Measurements from ENCODE around the gene PGAP3.

PGAP3 gene, protein sequence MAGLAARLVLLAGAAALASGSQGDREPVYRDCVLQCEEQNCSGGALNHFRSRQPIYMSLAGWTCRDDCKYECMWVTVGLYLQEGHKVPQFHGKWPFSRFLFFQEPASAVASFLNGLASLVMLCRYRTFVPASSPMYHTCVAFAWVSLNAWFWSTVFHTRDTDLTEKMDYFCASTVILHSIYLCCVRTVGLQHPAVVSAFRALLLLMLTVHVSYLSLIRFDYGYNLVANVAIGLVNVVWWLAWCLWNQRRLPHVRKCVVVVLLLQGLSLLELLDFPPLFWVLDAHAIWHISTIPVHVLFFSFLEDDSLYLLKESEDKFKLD

DNA sequence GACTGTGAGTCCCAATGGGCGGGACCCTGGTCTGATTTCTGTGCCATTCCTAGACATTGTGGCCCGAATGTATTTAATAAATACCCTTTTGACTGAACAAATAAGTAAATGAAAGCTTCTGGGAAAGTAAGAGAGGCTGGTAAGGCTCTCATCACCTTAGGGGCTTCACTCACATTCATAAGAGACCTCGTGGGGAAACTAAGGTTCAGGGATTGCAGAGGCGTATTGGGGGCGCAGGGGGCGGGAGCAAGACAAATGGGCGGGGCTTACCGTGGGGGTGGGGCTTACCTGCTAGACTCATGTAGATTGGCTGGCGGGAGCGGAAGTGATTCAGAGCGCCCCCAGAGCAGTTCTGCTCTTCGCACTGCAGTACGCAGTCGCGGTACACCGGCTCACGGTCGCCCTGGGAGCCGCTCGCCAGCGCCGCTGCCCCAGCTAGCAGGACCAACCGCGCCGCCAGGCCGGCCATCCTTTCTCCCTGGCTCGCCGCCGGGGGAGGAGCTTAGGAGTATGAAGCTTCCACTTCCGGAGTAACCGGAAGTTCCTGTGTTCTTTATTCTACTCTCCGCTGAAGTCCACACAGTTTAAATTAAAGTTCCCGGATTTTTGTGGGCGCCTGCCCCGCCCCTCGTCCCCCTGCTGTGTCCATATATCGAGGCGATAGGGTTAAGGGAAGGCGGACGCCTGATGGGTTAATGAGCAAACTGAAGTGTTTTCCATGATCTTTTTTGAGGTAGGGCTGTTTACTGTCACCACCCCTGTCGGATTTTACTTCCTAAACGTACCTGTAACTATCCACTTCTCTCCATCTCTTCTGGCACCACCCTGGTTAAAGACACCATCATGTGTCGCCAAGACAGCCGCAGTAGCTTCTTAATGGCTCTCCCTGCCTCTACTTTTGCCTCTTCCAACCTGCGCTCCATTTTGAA, at the start of gene PGAP3:
PGAP3 (minus strand) TSS at position 512 of the 929 bp plus-strand sequence; CDS start at position 469, 43 bp downstream.
- H3K9ac ChIP-seq (ENCODE audit: low read length): peak within 1 kb of the TSS; percentile 92
- peak within 1 kb of the TSS; percentile 99 for H3K27ac ChIP-seq (ENCODE audit: low read depth, low read length)
- peak within 1 kb of the TSS; percentile 90 for H3K4me3 ChIP-seq (ENCODE audit: low read depth, low read length)
- H3K36me3 ChIP-seq (ENCODE audit: control insufficient read depth, insufficient read depth, low read length): peaks cover 9% of the 10 kb centered on the region; the same call in 1 of the 2 replicates
- no peaks in the 10 kb centered on the region for H3K27me3 ChIP-seq (ENCODE audit: control insufficient read depth, insufficient read depth, low read length)
- peaks cover 24% of the 10 kb centered on the region for H3K4me1 ChIP-seq (ENCODE audit: control insufficient read depth, insufficient read depth, low read length)
- H3K9me3 ChIP-seq (ENCODE audit: control insufficient read depth, insufficient read depth, low read depth, low read length): no peaks in the 10 kb centered on the region

GRCh38 chr17:39737206-39737759, 49.4 kb upstream of the PGAP3 start:
- Histone ChIP-seq H3K4me3 (ENCODE audit: low read depth, low read length) (peak overlapping the region; percentile 89), H3K9ac (ENCODE audit: low read length) (peak overlapping the region; percentile 78), H3K4me1 (ENCODE audit: control insufficient read depth, insufficient read depth, low read length) (peaks cover 33% of the 10 kb centered on the region), H3K27ac (ENCODE audit: low read depth, low read length) (no peak overlapping the region), H3K9me3 (ENCODE audit: control insufficient read depth, insufficient read depth, low read depth, low read length) (no peaks in the 10 kb centered on the region), H3K27me3 (ENCODE audit: control insufficient read depth, insufficient read depth, low read length) (peaks cover 12% of the 10 kb centered on the region; the same call in 1 of the 2 replicates), H3K36me3 (ENCODE audit: control insufficient read depth, insufficient read depth, low read length) (no peaks in the 10 kb centered on the region)

GRCh38 chr17:39736319-39737165, 48.7 kb upstream of the PGAP3 start:
- no peak overlapping the region for H3K9ac ChIP-seq (ENCODE audit: low read length)
- no peak overlapping the region for H3K27ac ChIP-seq (ENCODE audit: low read depth, low read length)
- H3K4me1 ChIP-seq (ENCODE audit: control insufficient read depth, insufficient read depth, low read length): peaks cover 31% of the 10 kb centered on the region

DNA sequence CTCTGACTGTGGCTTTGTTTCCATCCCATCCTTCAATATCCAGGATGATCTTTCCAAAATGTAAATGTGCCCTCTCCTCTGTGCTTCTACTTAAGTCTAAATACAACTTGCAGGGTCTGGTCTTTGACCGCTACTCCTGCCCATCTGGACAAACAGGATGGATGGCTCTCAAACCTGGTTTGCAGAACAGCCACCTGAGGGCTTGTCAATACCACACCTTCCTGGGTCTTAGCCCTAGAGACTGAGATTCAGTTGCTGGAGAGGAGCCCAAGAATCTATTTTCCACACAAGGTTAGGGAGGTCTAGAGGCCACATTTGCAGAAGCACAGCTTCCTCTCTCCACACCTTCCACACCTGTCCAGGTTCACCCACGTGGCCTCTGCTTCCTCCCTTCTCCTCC, 48.0 kb upstream of the PGAP3 start:
- Histone ChIP-seq H3K9ac (ENCODE audit: low read length) (no peak overlapping the region), H3K27me3 (ENCODE audit: control insufficient read depth, insufficient read depth, low read length) (peaks cover 12% of the 10 kb centered on the region; the same call in 1 of the 2 replicates), H3K36me3 (ENCODE audit: control insufficient read depth, insufficient read depth, low read length) (no peaks in the 10 kb centered on the region), H3K9me3 (ENCODE audit: control insufficient read depth, insufficient read depth, low read depth, low read length) (no peaks in the 10 kb centered on the region), H3K27ac (ENCODE audit: low read depth, low read length) (no peak overlapping the region), H3K4me3 (ENCODE audit: low read depth, low read length) (no peak overlapping the region), H3K4me1 (ENCODE audit: control insufficient read depth, insufficient read depth, low read length) (peaks cover 25% of the 10 kb centered on the region)

More at GRCh38 chr17:39736319-39737165, 48.7 kb upstream of the PGAP3 start:
- H3K36me3 ChIP-seq (ENCODE audit: control insufficient read depth, insufficient read depth, low read length): no peaks in the 10 kb centered on the region
- no peaks in the 10 kb centered on the region for H3K9me3 ChIP-seq (ENCODE audit: control insufficient read depth, insufficient read depth, low read depth, low read length)
- H3K4me3 ChIP-seq (ENCODE audit: low read depth, low read length): no peak overlapping the region
- peaks cover 12% of the 10 kb centered on the region; the same call in 1 of the 2 replicates for H3K27me3 ChIP-seq (ENCODE audit: control insufficient read depth, insufficient read depth, low read length)

DNA sequence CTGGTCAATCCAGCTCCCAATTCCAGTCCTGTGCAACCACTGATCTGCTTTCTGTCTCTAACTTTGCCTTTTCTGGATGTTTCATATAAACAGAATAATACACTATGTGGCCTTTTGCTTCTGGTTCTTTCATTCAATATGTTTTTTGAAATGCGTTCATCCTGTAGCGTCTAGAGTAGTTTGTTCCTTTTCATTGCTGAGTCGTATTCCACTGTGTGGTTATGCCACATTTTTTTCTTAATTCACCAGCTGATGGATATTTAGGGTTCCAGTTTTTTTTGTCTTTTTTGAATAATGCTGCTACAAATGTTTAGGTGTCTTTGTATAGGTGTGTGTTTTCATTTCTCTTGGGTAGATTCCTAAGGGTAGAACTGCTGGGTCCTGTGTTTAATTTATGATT, 44.7 kb upstream of the PGAP3 start:
- no peak overlapping the region for H3K9ac ChIP-seq (ENCODE audit: low read length)
- peaks cover 20% of the 10 kb centered on the region for H3K4me1 ChIP-seq (ENCODE audit: control insufficient read depth, insufficient read depth, low read length)
- H3K4me3 ChIP-seq (ENCODE audit: low read depth, low read length): no peak overlapping the region
- H3K27ac ChIP-seq (ENCODE audit: low read depth, low read length): no peak overlapping the region
- H3K27me3 ChIP-seq (ENCODE audit: control insufficient read depth, insufficient read depth, low read length): peaks cover 3% of the 10 kb centered on the region; the same call in 1 of the 2 replicates
- H3K36me3 ChIP-seq (ENCODE audit: control insufficient read depth, insufficient read depth, low read length): peaks cover 18% of the 10 kb centered on the region
- H3K9me3 ChIP-seq (ENCODE audit: control insufficient read depth, insufficient read depth, low read depth, low read length): no peaks in the 10 kb centered on the region

DNA sequence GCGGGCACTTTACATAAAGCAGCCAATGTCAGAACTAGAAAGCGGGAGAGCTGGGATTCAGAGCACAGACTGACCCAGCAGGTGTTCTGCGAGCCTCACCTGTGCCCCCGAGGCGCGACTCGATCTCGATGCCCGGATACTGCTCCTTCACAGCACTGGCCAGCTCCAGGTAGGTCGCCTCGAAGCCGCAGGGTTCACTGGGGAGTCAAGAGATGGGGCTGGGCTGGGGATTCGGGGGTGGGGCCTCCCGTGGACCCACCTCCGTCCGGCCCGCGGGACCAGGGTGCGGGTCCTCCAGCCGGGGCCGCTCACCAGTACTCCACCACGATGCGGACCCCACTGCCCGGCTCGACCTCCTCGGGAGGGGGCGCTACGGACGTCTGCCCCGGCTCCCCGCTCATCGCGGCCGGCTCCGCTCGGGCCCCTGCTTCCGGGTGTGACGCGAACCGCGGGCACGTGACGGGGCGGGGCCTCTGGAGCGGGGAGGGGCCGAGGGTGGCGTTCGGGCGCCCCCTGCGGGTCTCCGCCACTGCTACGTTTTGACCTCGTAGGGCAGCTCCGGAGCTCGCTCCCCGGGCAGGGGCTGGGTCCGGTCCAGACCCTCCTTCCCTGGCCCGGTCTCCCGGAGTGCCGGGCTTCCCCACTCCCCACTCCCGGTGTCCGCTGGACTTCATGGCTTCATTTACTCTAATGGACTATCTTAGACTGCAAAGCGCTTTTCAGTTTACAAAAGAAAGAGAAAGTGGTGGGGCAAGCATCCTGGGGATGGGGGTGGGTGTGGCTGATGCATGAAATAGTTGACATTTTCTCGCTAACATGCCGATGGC, 42.5 kb upstream of the PGAP3 start, which contains the start of gene MIEN1:
MIEN1 (minus strand) TSS at position 438 of the 827 bp plus-strand sequence; CDS start at position 401, 37 bp downstream.
- peak within 1 kb of the TSS; percentile 96 for H3K4me3 ChIP-seq (ENCODE audit: low read depth, low read length)
- H3K36me3 ChIP-seq (ENCODE audit: control insufficient read depth, insufficient read depth, low read length): peaks cover 41% of the 10 kb centered on the region
- H3K27ac ChIP-seq (ENCODE audit: low read depth, low read length): peak within 1 kb of the TSS; percentile 79; the same call in 1 of the 2 replicates
- peaks cover 7% of the 10 kb centered on the region for H3K4me1 ChIP-seq (ENCODE audit: control insufficient read depth, insufficient read depth, low read length)
- no peaks in the 10 kb centered on the region for H3K27me3 ChIP-seq (ENCODE audit: control insufficient read depth, insufficient read depth, low read length)
- peak within 1 kb of the TSS; percentile 65 for H3K9ac ChIP-seq (ENCODE audit: low read length)
- no peaks in the 10 kb centered on the region for H3K9me3 ChIP-seq (ENCODE audit: control insufficient read depth, insufficient read depth, low read depth, low read length)

DNA sequence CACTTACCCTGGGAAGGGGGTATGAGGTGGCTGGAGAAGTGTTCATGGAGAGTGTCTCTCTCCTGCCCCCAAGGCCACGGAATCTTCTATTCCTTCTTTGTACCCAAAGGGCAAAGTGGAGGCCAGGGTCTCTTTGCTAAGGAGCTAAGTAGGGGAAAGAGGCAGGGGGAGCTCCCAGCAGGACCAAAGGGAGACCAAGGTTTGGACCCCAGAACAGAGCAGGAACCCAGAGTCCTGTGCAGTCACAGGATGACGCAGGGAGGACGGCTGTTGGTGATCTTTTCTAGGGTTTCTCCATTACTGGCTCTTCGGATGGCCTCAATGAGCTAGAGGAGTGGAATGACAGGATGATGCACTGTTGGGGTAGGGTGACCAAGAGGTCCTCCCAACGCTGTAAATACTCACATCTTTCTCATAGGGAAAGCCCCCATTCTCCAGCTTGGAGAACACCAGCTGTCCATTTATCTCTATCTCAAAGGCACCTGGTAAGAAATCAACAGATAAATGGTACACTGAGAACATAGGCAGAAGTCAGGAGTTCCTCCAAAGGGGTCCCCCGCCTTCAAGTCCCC, 41.5 kb upstream of the PGAP3 start:
- Histone ChIP-seq H3K4me1 (ENCODE audit: control insufficient read depth, insufficient read depth, low read length) (peaks cover 7% of the 10 kb centered on the region), H3K9me3 (ENCODE audit: control insufficient read depth, insufficient read depth, low read depth, low read length) (no peaks in the 10 kb centered on the region), H3K27me3 (ENCODE audit: control insufficient read depth, insufficient read depth, low read length) (no peaks in the 10 kb centered on the region), H3K9ac (ENCODE audit: low read length) (peak overlapping the region; percentile 65), H3K36me3 (ENCODE audit: control insufficient read depth, insufficient read depth, low read length) (peaks cover 50% of the 10 kb centered on the region), H3K4me3 (ENCODE audit: low read depth, low read length) (peak overlapping the region; percentile 96), H3K27ac (ENCODE audit: low read depth, low read length) (0 out of 2 replicates have a peak overlapping the region, but pooled peaks have one; percentile 79)

DNA sequence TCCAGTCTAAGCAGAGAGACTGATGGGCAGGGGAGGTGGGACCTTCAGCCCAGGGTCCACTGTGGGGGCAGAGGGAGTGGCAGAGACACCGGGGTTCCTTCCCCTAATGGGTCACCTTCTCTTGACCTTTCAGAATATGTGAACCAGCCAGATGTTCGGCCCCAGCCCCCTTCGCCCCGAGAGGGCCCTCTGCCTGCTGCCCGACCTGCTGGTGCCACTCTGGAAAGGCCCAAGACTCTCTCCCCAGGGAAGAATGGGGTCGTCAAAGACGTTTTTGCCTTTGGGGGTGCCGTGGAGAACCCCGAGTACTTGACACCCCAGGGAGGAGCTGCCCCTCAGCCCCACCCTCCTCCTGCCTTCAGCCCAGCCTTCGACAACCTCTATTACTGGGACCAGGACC, 39.7 kb upstream of the PGAP3 start:
- Histone ChIP-seq H3K9ac (ENCODE audit: low read length) (no peak overlapping the region), H3K27ac (ENCODE audit: low read depth, low read length) (no peak overlapping the region), H3K36me3 (ENCODE audit: control insufficient read depth, insufficient read depth, low read length) (peaks cover 59% of the 10 kb centered on the region), H3K9me3 (ENCODE audit: control insufficient read depth, insufficient read depth, low read depth, low read length) (no peaks in the 10 kb centered on the region), H3K4me1 (ENCODE audit: control insufficient read depth, insufficient read depth, low read length) (peaks cover 16% of the 10 kb centered on the region), H3K27me3 (ENCODE audit: control insufficient read depth, insufficient read depth, low read length) (no peaks in the 10 kb centered on the region), H3K4me3 (ENCODE audit: low read depth, low read length) (no peak overlapping the region)

DNA sequence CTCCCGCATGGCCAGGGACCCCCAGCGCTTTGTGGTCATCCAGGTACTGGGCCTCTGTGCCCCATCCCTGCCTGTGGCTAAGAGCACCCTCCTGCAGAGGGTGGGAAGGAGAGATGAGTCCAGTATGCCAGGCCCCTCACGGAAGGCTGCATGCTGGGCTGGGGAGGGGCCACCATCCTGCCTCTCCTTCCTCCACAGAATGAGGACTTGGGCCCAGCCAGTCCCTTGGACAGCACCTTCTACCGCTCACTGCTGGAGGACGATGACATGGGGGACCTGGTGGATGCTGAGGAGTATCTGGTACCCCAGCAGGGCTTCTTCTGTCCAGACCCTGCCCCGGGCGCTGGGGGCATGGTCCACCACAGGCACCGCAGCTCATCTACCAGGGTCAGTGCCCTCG, 38.8 kb upstream of the PGAP3 start:
- no peak overlapping the region for H3K9ac ChIP-seq (ENCODE audit: low read length)
- no peak overlapping the region for H3K27ac ChIP-seq (ENCODE audit: low read depth, low read length)
- no peaks in the 10 kb centered on the region for H3K9me3 ChIP-seq (ENCODE audit: control insufficient read depth, insufficient read depth, low read depth, low read length)
- no peaks in the 10 kb centered on the region for H3K27me3 ChIP-seq (ENCODE audit: control insufficient read depth, insufficient read depth, low read length)
- H3K4me3 ChIP-seq (ENCODE audit: low read depth, low read length): no peak overlapping the region
- H3K4me1 ChIP-seq (ENCODE audit: control insufficient read depth, insufficient read depth, low read length): peaks cover 16% of the 10 kb centered on the region
- H3K36me3 ChIP-seq (ENCODE audit: control insufficient read depth, insufficient read depth, low read length): peaks cover 68% of the 10 kb centered on the region

All from HUES6 (cell line).